GM23338 (cell line): ENCODE measurements around the gene OR2W1.

Experiments used
- CREB1 ChIP-seq: fragments of 250-450 bp; sonication (Bioruptor Pico); IDR thresholded peaks from 2 replicates; pipeline ENCODE4 v1.5.0; 2020; ENCODE audit warnings: low read depth, mild to moderate bottlenecking, moderate library complexity
- CTCF ChIP-seq, 2 experiments: fragments of 200-600 bp in 1 of 2; sonication (generic) in 1 of 2; conservative IDR thresholded peaks; 2 replicates each; pipeline versions ENCODE4 v1.5.1 to v1.6.1; 2016 to 2017; ENCODE audit warnings: antibody characterized with exemption in 2 of 2, low read depth in 2 of 2, mild to moderate bottlenecking in 2 of 2, moderate library complexity in 1 of 2
- ETS1 ChIP-seq: IDR thresholded peaks from 2 replicates; pipeline ENCODE4 v1.6.1; 2016; ENCODE audit warnings: antibody characterized with exemption
- EZH2 ChIP-seq: fragments of 200-600 bp; sonication (generic); IDR thresholded peaks from one replicate; pipeline ENCODE4 v1.8.0; 2017; ENCODE audit warnings: antibody characterized with exemption, mild to moderate bottlenecking, low read depth; ENCODE audit not compliant: unreplicated experiment
- EZH2phosphoT487 ChIP-seq: fragments of 200-600 bp; sonication (generic); IDR thresholded peaks from one replicate; pipeline ENCODE4 v1.8.1; 2018; ENCODE audit warnings: antibody characterized with exemption; ENCODE audit not compliant: unreplicated experiment
- JUNB ChIP-seq: IDR thresholded peaks from one replicate; pipeline ENCODE4 v1.6.1; 2016; ENCODE audit warnings: antibody characterized with exemption; ENCODE audit not compliant: unreplicated experiment
- NANOG ChIP-seq: IDR thresholded peaks from 2 replicates; pipeline ENCODE4 v1.6.1; 2016; ENCODE audit warnings: antibody characterized with exemption, borderline replicate concordance
- POLR2AphosphoS5 ChIP-seq: IDR thresholded peaks from 2 replicates; pipeline ENCODE4 v1.6.1; 2016; ENCODE audit warnings: antibody characterized with exemption, low read depth
- REST ChIP-seq: IDR thresholded peaks from one replicate; pipeline ENCODE4 v1.6.1; 2018; ENCODE audit warnings: antibody characterized with exemption; ENCODE audit not compliant: unreplicated experiment
- STAT1 ChIP-seq: IDR thresholded peaks from one replicate; pipeline ENCODE4 v1.6.1; 2016; ENCODE audit warnings: antibody characterized with exemption; ENCODE audit not compliant: unreplicated experiment
- ZNF114 ChIP-seq: fragments of 250-450 bp; sonication (Bioruptor Pico); IDR thresholded peaks from 2 replicates; pipeline ENCODE4 v1.5.0; 2020; ENCODE audit warnings: mild to moderate bottlenecking, moderate library complexity
- ZNF331 ChIP-seq: fragments of 250-450 bp; sonication (Bioruptor Pico); IDR thresholded peaks from 2 replicates; pipeline ENCODE4 v1.5.0; 2020; ENCODE audit warnings: low read depth, mild to moderate bottlenecking, moderate library complexity
- ZNF462 ChIP-seq: fragments of 250-450 bp; sonication (Bioruptor Pico); IDR thresholded peaks from 2 replicates; pipeline ENCODE4 v1.5.0; 2020; ENCODE audit warnings: mild to moderate bottlenecking, moderate library complexity

- TF ChIP-seq CTCF (conservative IDR thresholded peaks at IDR 0.05; ENCODE audit: low read depth in 2 of 2): no peak
- TF ChIP-seq ZNF462 (CRISPR knock-in tag): no peak
- no peak for TF ChIP-seq EZH2
- TF ChIP-seq JUNB: no peak
- TF ChIP-seq ETS1: no peak
- TF ChIP-seq ZNF331 (CRISPR knock-in tag): no peak
- no peak for TF ChIP-seq REST
- TF ChIP-seq POLR2AphosphoS5: no peak
- no peak for TF ChIP-seq EZH2phosphoT487
- TF ChIP-seq CREB1 (CRISPR knock-in tag): no peak
- TF ChIP-seq STAT1: no peak
- no peak for TF ChIP-seq NANOG
- TF ChIP-seq ZNF114: no peak
Observed at GRCh38 chr6:29082457-29082856, 37.5 kb upstream of the OR2W1 start.
